AG04449 (cell line): ENCODE data around the gene TNNI2.
"Not testable (repeated sequence)": the region's sequence is repeated elsewhere in the genome, so short reads cannot be mapped to it uniquely, and the experiment has no call there.

ENCODE experiments used
- CTCF ChIA-PET: fragments of 350-600 bp; formaldehyde crosslinking; extraction: SDS; loops from one replicate; lab custom pipeline; 2021; ENCODE audit warnings: antibody characterized with exemption; lab: Yijun Ruan, JAX
- POLR2A ChIA-PET: fragments of 400-600, 350-600 bp; formaldehyde crosslinking; extraction: SDS; loops from one replicate; lab custom pipeline; 2020; ENCODE audit warnings: antibody characterized with exemption, inconsistent platforms; lab: Yijun Ruan, JAX
- DNase-seq: peaks from one replicate; pipeline ENCODE4 v3.0.0-alpha.2; 2010; ENCODE audit warnings: low read depth, low spot score
- H3K4me3 ChIP-seq: 2 replicates; pipeline ENCODE4 v1.5.1; 2011; ENCODE audit warnings: low read depth, mild to moderate bottlenecking, control low read depth, low read length
- CTCF ChIP-seq: IDR thresholded peaks from one replicate; pipeline ENCODE4 v1.5.1; 2011; ENCODE audit warnings: mild to moderate bottlenecking, moderate library complexity, low read length, control low read depth, inconsistent platforms; ENCODE audit not compliant: insufficient read depth; ENCODE audit errors: missing control alignments

The TNNI2 gene

GRCh38 chr11:1812274-1812673 is 26.5 kb upstream of the TNNI2 start:
- ChIA-PET CTCF (no interaction called here), POLR2A (interaction anchor here (0.5 kb wide), 1 partner anchor 59 kb away, joined by 3 read pairs; no protein-coding TSS in a partner anchor)
- no peak for TF ChIP-seq CTCF
- DNase-seq = no peak
- no peak overlapping the region for H3K4me3 ChIP-seq

GRCh38 chr11:1812801-1813200 is 26.0 kb upstream of the TNNI2 start:
- DNase-seq = no peak
- CTCF ChIA-PET = interaction anchor here (1.0 kb wide), 1 partner anchor 20 kb away, joined by 3 read pairs; no protein-coding TSS in a partner anchor
- no peak for TF ChIP-seq CTCF
- POLR2A ChIA-PET = interaction anchor here (0.5 kb wide), 1 partner anchor 60 kb away, joined by 3 read pairs; no protein-coding TSS in a partner anchor
- H3K4me3 ChIP-seq = no peak overlapping the region

- POLR2A ChIA-PET, H3K4me3 ChIP-seq, DNase-seq: not testable (repeated sequence)
- CTCF ChIA-PET = interaction anchor here (0.9 to 1.0 kb wide), 2 partner anchors 20 to 119 kb away, joined by 3 to 4 read pairs; no protein-coding TSS in a partner anchor
These were observed 25.4 kb upstream of the TNNI2 start for GRCh38 chr11:1813356-1813755.

- no peak for DNase-seq
- POLR2A ChIA-PET = no interaction called here
- CTCF ChIA-PET = interaction anchor here (3.6 to 4.0 kb wide), 2 partner anchors 18 to 121 kb away, joined by 18 to 19 read pairs; no protein-coding TSS in a partner anchor
- H3K4me3 ChIP-seq = no peak overlapping the region
- no peak for TF ChIP-seq CTCF
These were observed 24.1 kb upstream of the TNNI2 start for GRCh38 chr11:1814691-1815090.

- no peak overlapping the region for H3K4me3 ChIP-seq
- TF ChIP-seq CTCF = no peak
- DNase-seq = no peak
- ChIA-PET CTCF (interaction anchor here (0.6 to 4.0 kb wide), 3 partner anchors 18 to 169 kb away, joined by 4 to 19 read pairs (median 18); no protein-coding TSS in a partner anchor), POLR2A (no interaction called here)
These were observed 23.5 kb upstream of the TNNI2 start for GRCh38 chr11:1815311-1815710.

- no peak for DNase-seq
- ChIA-PET CTCF (interaction anchor here (0.6 to 4.0 kb wide), 3 partner anchors 17 to 169 kb away, joined by 4 to 19 read pairs (median 18); no protein-coding TSS in a partner anchor), POLR2A (no interaction called here)
- TF ChIP-seq CTCF = no peak
- no peak overlapping the region for H3K4me3 ChIP-seq
These were observed 23.0 kb upstream of the TNNI2 start for GRCh38 chr11:1815751-1816150.

- no peak for DNase-seq
- CTCF ChIA-PET = interaction anchor here (0.9 to 4.0 kb wide), 4 partner anchors 9 to 123 kb away, joined by 3 to 19 read pairs (median 10); no protein-coding TSS in a partner anchor
- POLR2A ChIA-PET = no interaction called here
- no peak overlapping the region for H3K4me3 ChIP-seq
- no peak for TF ChIP-seq CTCF
These were observed 21.8 kb upstream of the TNNI2 start for GRCh38 chr11:1817000-1817399.
